Measurements from ENCODE around the gene C11orf97. TPM values are rescaled to one million over a fixed set of nuclear protein-coding genes. Genes with fewer than 3 reads are reported as not detected.
"Not testable (repeated sequence)": the region's sequence is repeated elsewhere in the genome, so short reads cannot be mapped to it uniquely, and the experiment has no call there.

Gene C11orf97
- total RNA-seq: not detected
- long read RNA-seq: 0 reads

DNA sequence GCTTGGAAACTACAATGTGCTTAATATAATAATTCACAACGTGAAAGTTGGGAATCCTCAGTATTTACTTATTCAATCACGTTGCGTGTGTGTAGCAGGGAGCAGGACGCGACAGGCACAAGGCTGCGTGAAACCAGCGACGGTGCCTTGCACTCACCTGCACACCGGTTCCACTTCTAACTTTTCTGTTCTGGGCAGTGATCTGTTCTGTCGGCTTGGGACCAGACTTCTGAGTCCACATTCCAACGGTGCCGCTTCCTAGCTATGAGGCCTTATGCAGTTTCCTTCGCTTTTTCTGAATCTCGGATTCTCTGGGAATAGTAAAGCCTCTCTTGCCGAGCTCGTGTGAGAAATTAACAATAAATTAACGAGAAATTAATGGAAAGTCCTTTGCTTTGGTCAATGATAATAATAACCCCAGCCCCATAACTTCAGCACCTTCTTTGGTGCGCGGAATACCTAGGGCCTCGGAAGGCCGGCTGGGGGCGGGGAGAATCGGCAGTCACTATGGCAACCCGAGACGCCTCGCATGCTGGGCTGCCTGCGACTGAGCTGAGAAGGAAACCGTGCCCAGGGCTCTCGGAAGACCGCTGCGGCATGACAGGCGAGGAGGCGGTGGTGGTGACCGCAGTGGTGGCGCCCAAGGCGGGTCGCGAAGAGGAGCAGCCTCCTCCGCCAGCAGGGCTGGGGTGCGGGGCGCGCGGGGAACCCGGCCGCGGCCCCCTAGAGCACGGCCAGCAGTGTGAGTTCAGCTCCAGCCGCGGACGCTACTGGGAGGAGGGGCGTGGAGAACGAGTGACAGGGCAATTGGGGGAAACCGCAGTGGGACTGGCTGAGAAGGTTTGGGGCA, at the start of gene C11orf97:
C11orf97 (plus strand) TSS at position 530 of the 850 bp plus-strand sequence; CDS start at position 598, 68 bp downstream.
- peak; percentile 88 for ATAC-seq (ENCODE audit: poor library complexity)
- peak; percentile 76 for DNase-seq
- intact Hi-C loops (cut with DNase I): no loop called here

- intact Hi-C loops (cut with DNase I): no loop called here
- ATAC-seq (ENCODE audit: poor library complexity) (no peak), DNase-seq (no peak)
Observed at GRCh38 chr11:94469416-94469815, 42.8 kb upstream of the C11orf97 start.

- DNase-seq (no peak), ATAC-seq (ENCODE audit: poor library complexity) (no peak)
- intact Hi-C loops (cut with DNase I): no loop called here
Observed at GRCh38 chr11:94472916-94473799, 39.1 kb upstream of the C11orf97 start.

GRCh38 chr11:94477624-94478023, 34.6 kb upstream of the C11orf97 start:
- DNase-seq (no peak), ATAC-seq (ENCODE audit: poor library complexity) (no peak)
- intact Hi-C loops (cut with DNase I): no loop called here

GRCh38 chr11:94481342-94481741, 30.9 kb upstream of the C11orf97 start:
- no peak for DNase-seq
- intact Hi-C loops (cut with DNase I): no loop called here
- no peak for ATAC-seq (ENCODE audit: poor library complexity)

GRCh38 chr11:94486068-94486467, 26.2 kb upstream of the C11orf97 start:
- DNase-seq (no peak), ATAC-seq (ENCODE audit: poor library complexity) (no peak)
- intact Hi-C loops (cut with DNase I): no loop called here

- ATAC-seq (ENCODE audit: poor library complexity): peak; percentile 100
- intact Hi-C loops (cut with DNase I): no loop called here
- DNase-seq: peak; percentile 98
Observed at GRCh38 chr11:94493281-94494125, 18.8 kb upstream of the C11orf97 start, which contains the start of the genes ANKRD49 and MRE11. ANKRD49 (plus strand) TSS chr11:94493984; CDS start chr11:94496694, 2,710 bp downstream. MRE11 (minus strand) TSS chr11:94493844; CDS start chr11:94492801, 1,043 bp downstream.

- ATAC-seq (ENCODE audit: poor library complexity) (peak; percentile 75), DNase-seq (no peak)
- intact Hi-C loops (cut with DNase I): no loop called here
Observed at GRCh38 chr11:94494126-94494680, 18.1 kb upstream of the C11orf97 start.

- no peak for DNase-seq
- no peak for ATAC-seq (ENCODE audit: poor library complexity)
- intact Hi-C loops (cut with DNase I): loop anchor here (10.0 kb wide), 1 partner anchor 605 kb away; no protein-coding TSS in a partner anchor
Observed at GRCh38 chr11:94500181-94500580, 12.1 kb upstream of the C11orf97 start.

- DNase-seq: no peak
Observed at GRCh38 chr11:94501522-94501921, 10.7 kb upstream of the C11orf97 start.

GRCh38 chr11:94504689-94505293, 7.5 kb upstream of the C11orf97 start:
- intact Hi-C loops (cut with DNase I): loop anchor here (10.0 kb wide), 1 partner anchor 610 kb away; no protein-coding TSS in a partner anchor
- DNase-seq (no peak), ATAC-seq (ENCODE audit: poor library complexity) (peak; percentile 34)

More at GRCh38 chr11:94501522-94501921, 10.7 kb upstream of the C11orf97 start:
- ATAC-seq (ENCODE audit: poor library complexity): no peak
- intact Hi-C loops (cut with DNase I): loop anchor here (10.0 kb wide), 1 partner anchor 607 kb away; no protein-coding TSS in a partner anchor

DNA sequence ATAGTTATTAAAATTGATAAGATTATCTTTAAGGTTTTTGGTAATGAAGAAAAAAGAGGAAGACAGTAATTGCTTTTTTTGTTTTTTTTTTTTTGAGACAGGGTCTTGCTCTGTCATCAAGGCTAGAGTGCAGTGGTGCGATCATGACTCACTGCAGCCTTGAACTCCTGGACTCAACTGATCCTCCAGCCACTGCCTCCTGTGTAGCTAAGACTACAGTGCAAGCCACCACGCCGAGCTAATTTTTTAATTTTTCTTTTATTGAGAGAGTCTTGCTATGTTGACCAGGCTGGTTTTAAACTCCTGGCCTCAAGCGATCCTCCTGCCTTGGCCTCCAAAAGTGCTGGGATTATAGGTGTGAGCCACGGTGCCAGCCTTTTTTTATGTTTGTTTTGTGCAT, 5.7 kb upstream of the C11orf97 start:
- intact Hi-C loops (cut with DNase I): loop anchor here (10.0 kb wide), 1 partner anchor 612 kb away; no protein-coding TSS in a partner anchor
- not testable (repeated sequence) for DNase-seq

DNA sequence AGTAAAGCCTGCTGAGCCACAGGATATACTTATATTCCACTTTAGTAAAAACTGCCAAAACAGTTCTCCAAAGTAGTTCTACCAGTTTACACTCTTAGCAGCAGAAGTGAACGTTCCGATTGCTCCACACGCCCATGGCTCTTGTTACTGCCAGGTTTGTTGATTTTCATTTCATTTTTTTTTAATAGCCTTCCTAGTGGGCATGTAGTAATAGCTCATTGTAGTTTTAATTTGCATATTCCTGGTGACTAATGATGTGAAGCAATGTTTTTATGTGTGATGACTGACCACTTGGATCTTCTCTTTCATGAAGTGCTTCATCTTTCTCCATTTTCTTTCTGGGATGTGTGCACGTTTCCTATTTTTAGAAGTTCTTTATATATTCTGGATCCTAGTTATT, 4.8 kb upstream of the C11orf97 start:
- intact Hi-C loops (cut with DNase I): loop anchor here (10.0 kb wide), 1 partner anchor 613 kb away; no protein-coding TSS in a partner anchor
- ATAC-seq (ENCODE audit: poor library complexity) (no peak), DNase-seq (no peak)

More for the DNA sequence above, 5.7 kb upstream of the C11orf97 start:
- ATAC-seq (ENCODE audit: poor library complexity): not testable (repeated sequence)

GRCh38 chr11:94513091-94513490, 830 bp downstream of the C11orf97 start:
- intact Hi-C loops (cut with DNase I): no loop called here
- ATAC-seq (ENCODE audit: poor library complexity): peak; percentile 15
- no peak for DNase-seq

DNA sequence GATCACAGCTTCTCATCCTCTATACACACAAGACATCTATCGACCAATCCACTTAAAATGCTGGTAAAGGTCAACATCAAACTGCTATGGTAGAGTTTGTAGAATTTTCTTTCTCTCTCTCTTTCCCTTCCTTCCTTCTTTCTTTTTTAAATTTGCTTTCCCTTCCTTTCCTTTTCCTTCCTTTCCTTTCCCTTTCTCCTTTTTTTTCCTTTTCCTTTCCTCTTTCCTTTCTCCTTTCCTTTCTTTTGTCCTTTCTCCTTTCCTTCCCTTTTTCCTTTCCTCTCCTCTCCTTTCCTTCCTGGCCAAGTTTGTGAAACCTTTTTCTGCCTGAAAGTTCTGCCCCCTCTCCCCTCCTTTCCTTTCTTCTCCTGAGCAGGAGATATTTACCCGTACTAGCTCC, 3.1 kb downstream of the C11orf97 start:
- intact Hi-C loops (cut with DNase I): loop anchor here (5.0 kb wide), 1 partner anchor 47 kb away; no protein-coding TSS in a partner anchor
- ATAC-seq (ENCODE audit: poor library complexity) (no peak), DNase-seq (no peak)

GRCh38 chr11:94516725-94517124, 4.5 kb downstream of the C11orf97 start:
- DNase-seq: no peak
- no peak for ATAC-seq (ENCODE audit: poor library complexity)
- intact Hi-C loops (cut with DNase I): loop anchor here (5.0 kb wide), 1 partner anchor 46 kb away; no protein-coding TSS in a partner anchor

DNA sequence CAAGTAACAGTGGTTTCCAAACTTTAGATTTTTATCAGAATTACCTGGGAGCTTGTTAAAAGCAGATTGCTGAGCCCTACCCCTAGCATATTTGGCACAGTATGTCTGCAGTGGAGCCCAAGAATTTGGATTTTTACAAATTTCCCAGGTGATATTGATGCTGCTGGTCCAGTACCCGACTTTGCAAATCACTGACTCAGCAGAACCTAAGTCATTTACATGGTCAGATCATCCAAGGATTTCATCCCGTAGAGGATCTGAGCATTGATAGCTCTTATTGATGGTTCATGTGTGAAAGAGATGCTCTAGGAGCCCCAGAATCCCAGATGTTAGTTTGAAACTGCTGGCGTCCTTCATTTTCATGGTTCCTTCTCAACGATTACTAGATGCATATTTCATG, 6.0 kb downstream of the C11orf97 start:
- no peak for DNase-seq
- intact Hi-C loops (cut with DNase I): loop anchor here (5.0 kb wide), 1 partner anchor 44 kb away; no protein-coding TSS in a partner anchor
- no peak for ATAC-seq (ENCODE audit: poor library complexity)
